Tibial nerve (tissue), 4 donors: ENCODE results near the gene ARL5A. TPM values are rescaled to one million over a fixed set of nuclear protein-coding genes. Genes with fewer than 3 reads are reported as not detected.
"Not testable (repeated sequence)": the region's sequence is repeated elsewhere in the genome, so short reads cannot be mapped to it uniquely, and the experiment has no call there.

ENCODE experiments used
- DNase-seq, 2 donors: peaks; one replicate each; pipeline ENCODE4 v3.0.0-alpha.2; 2019; ENCODE audit warnings: low spot score in 2 of 2
- H3K27ac ChIP-seq, 4 donors: fragments of 200-600 bp; sonication (generic) in 3 of 4; one replicate each; pipeline ENCODE4 v1.5.1; 2017 to 2019; ENCODE audit warnings: mild to moderate bottlenecking in 1 of 4
- H3K27me3 ChIP-seq, 2 donors: fragments of 200-600 bp; sonication (generic) in 1 of 2; one replicate each; pipeline versions ENCODE4 v1.5.1 to v1.6.0; 2017 to 2019
- H3K36me3 ChIP-seq, 3 donors: fragments of 200-600 bp; sonication (generic); one replicate each; pipeline ENCODE4 v1.5.1; 2018 to 2019
- H3K4me1 ChIP-seq, 4 donors: fragments of 200-600 bp; sonication (generic) in 3 of 4; one replicate each; pipeline ENCODE4 v1.5.1; 2017 to 2019
- H3K4me3 ChIP-seq, 4 donors: fragments of 200-600 bp; sonication (generic) in 3 of 4; one replicate each; pipeline ENCODE4 v1.5.1; 2017 to 2019; ENCODE audit warnings: mild to moderate bottlenecking in 1 of 4, moderate library complexity in 1 of 4
- H3K9me3 ChIP-seq, 4 donors: fragments of 200-600 bp; sonication (generic) in 3 of 4; one replicate each; pipeline ENCODE4 v1.5.1; 2017 to 2019
- CTCF ChIP-seq, 5 experiments: fragments of 200-600 bp in 3 of 5; fragments of 450-650 bp in 2 of 5; sonication (generic) in 3 of 5; IDR thresholded peaks; one replicate each; pipeline ENCODE4 v1.5.1; 2016 to 2019; ENCODE audit warnings: antibody characterized with exemption in 5 of 5, mild to moderate bottlenecking in 3 of 5, moderate library complexity in 2 of 5
- EP300 ChIP-seq, 2 donors: sonication (generic); formaldehyde crosslinking; IDR thresholded peaks; one replicate each; pipeline ENCODE4 v1.6.1; 2017; ENCODE audit warnings: antibody characterized with exemption in 2 of 2, mild to moderate bottlenecking in 1 of 2
- POLR2A ChIP-seq, 2 donors: fragments of 450-650 bp; IDR thresholded peaks; one replicate each; pipeline ENCODE4 v1.6.1; 2017; ENCODE audit warnings: antibody characterized with exemption in 2 of 2, mild to moderate bottlenecking in 2 of 2, moderate library complexity in 2 of 2
- WGBS, 2 donors: methylation state at CpG; one replicate each; pipeline ENCODE4 v1.1.5; 2018; 5-methylcytosine and 5-hydroxymethylcytosine counted together
- total RNA-seq, 4 donors: library from RNA; depleted of rRNA; stranded (reverse); fragments of >200 nt; gene quantifications; one replicate each; pipeline ENCODE4 v1.1.0, GENCODE V29; 2016

Gene ARL5A
- total RNA-seq = 10 to 100 TPM; 21.6 to 40.2 (median 29.9) TPM

GRCh38 chr2:151828143-151828889, at the start of gene ARL5A:
ARL5A (minus strand) TSS chr2:151828421; CDS start chr2:151828176, 245 bp downstream.
- no peaks in the 10 kb centered on the region for H3K36me3 ChIP-seq
- DNase-seq = peak; percentile 88 to 90
- no peaks in the 10 kb centered on the region for H3K27me3 ChIP-seq
- H3K27ac ChIP-seq = peak within 1 kb of the TSS; percentile 82 to 90 (median 90)
- WGBS, 2 donors = 0% methylated on average over 11 to 20 of the region's 64 CpGs
- H3K4me1 ChIP-seq = peaks cover 0 to 41% (median 11%) of the 10 kb centered on the region in 4 donors
- TF ChIP-seq EP300 (IDR thresholded peaks at IDR 0.05) (peak in 1 of 2 donors; percentile 92), CTCF (IDR thresholded peaks at IDR 0.05) (peak in 1 of 5 experiments; percentile 36), POLR2A (IDR thresholded peaks at IDR 0.05) (peak; percentile 69 to 87)
- H3K4me3 ChIP-seq = peak within 1 kb of the TSS; percentile 72 to 99 (median 82)
- no peaks in the 10 kb centered on the region for H3K9me3 ChIP-seq

GRCh38 chr2:151875631-151876030, 47.4 kb upstream of the ARL5A start:
- H3K9me3 ChIP-seq, H3K27ac ChIP-seq: not testable (repeated sequence)
- WGBS, 2 donors = 100% methylated on average over 1 of the region's 34 CpGs; no CpG with 5 or more reads in 1 of the 2 donors

GRCh38 chr2:151872463-151872862, 44.2 kb upstream of the ARL5A start:
- no peak for DNase-seq
- TF ChIP-seq CTCF (IDR thresholded peaks at IDR 0.05) (no peak), POLR2A (IDR thresholded peaks at IDR 0.05) (no peak), EP300 (IDR thresholded peaks at IDR 0.05) (no peak)
- no peaks in the 10 kb centered on the region for H3K36me3 ChIP-seq
- WGBS, 2 donors = 57 to 58% methylated on average over 3 of the region's 3 CpGs
- H3K27me3 ChIP-seq = no peaks in the 10 kb centered on the region
- no peaks in the 10 kb centered on the region for H3K9me3 ChIP-seq
- no peaks in the 10 kb centered on the region for H3K4me1 ChIP-seq
- H3K27ac ChIP-seq = no peak overlapping the region
- no peak overlapping the region for H3K4me3 ChIP-seq

More at GRCh38 chr2:151875631-151876030, 47.4 kb upstream of the ARL5A start:
- not testable (repeated sequence) for H3K27me3 ChIP-seq, H3K36me3 ChIP-seq, H3K4me3 ChIP-seq, DNase-seq
- H3K4me1 ChIP-seq = peaks cover 0 to 12% (median 0%) of the 10 kb centered on the region in 4 donors

- no peak for TF ChIP-seq CTCF (IDR thresholded peaks at IDR 0.05)
- TF ChIP-seq EP300 (IDR thresholded peaks at IDR 0.05) = no peak
- TF ChIP-seq POLR2A (IDR thresholded peaks at IDR 0.05) = no peak
Observed at GRCh38 chr2:151869291-151869690, 41.1 kb upstream of the ARL5A start.

GRCh38 chr2:151862700-151863099, 34.5 kb upstream of the ARL5A start:
- WGBS, 2 donors = 92 to 95% methylated on average over 5 of the region's 5 CpGs
- H3K27me3 ChIP-seq = no peaks in the 10 kb centered on the region
- H3K27ac ChIP-seq = no peak overlapping the region
- no peaks in the 10 kb centered on the region for H3K9me3 ChIP-seq
- no peaks in the 10 kb centered on the region for H3K4me1 ChIP-seq
- TF ChIP-seq EP300 (IDR thresholded peaks at IDR 0.05) (no peak), POLR2A (IDR thresholded peaks at IDR 0.05) (no peak)
- no peak overlapping the region for H3K4me3 ChIP-seq
- no peaks in the 10 kb centered on the region for H3K36me3 ChIP-seq
- DNase-seq = no peak

More at GRCh38 chr2:151869291-151869690, 41.1 kb upstream of the ARL5A start:
- Histone ChIP-seq H3K9me3 (no peaks in the 10 kb centered on the region), H3K4me1 (no peaks in the 10 kb centered on the region), H3K4me3 (no peak overlapping the region), H3K27me3 (no peaks in the 10 kb centered on the region), H3K27ac (no peak overlapping the region), H3K36me3 (no peaks in the 10 kb centered on the region)
- no peak for DNase-seq
- WGBS, 2 donors = 80 to 82% methylated on average over 5 of the region's 5 CpGs

GRCh38 chr2:151861174-151861573, 33.0 kb upstream of the ARL5A start:
- 49 to 57% methylated on average over 4 of the region's 4 CpGs for WGBS, 2 donors
- no peak overlapping the region for H3K27ac ChIP-seq

More at GRCh38 chr2:151861174-151861573, 33.0 kb upstream of the ARL5A start:
- Histone ChIP-seq H3K9me3 (no peaks in the 10 kb centered on the region), H3K4me3 (no peak overlapping the region), H3K4me1 (no peaks in the 10 kb centered on the region), H3K27me3 (no peaks in the 10 kb centered on the region), H3K36me3 (no peaks in the 10 kb centered on the region)
- DNase-seq = no peak
- TF ChIP-seq CTCF (IDR thresholded peaks at IDR 0.05) (no peak), EP300 (IDR thresholded peaks at IDR 0.05) (no peak), POLR2A (IDR thresholded peaks at IDR 0.05) (no peak)
